ENCODE data around the gene DOCK7.

GRCh38 chr1:62728963-62729362, 40.8 kb upstream of the DOCK7 start:
- no peak for TF ChIP-seq CTCF (IDR thresholded peaks at IDR 0.05)
- no peak for TF ChIP-seq POLR2A (IDR thresholded peaks at IDR 0.05)

All from body of pancreas (tissue), 4 donors.